Small intestine (tissue), 7 donors: ENCODE results near the gene TSG101. TPM values are rescaled to one million over a fixed set of nuclear protein-coding genes. Genes with fewer than 3 reads are reported as not detected.

Source experiments
- DNase-seq, 2 donors: peaks; one replicate each; pipeline versions ENCODE4 v3.0.0 to v3.0.0-alpha.2; 2013
- FAIRE-seq: peaks from 2 replicates; lab custom pipeline; 2012; peaks lifted over from hg19 to GRCh38; lab: Jason Lieb, UNC
- H3K27ac ChIP-seq, 3 donors: one replicate each; pipeline ENCODE4 v1.5.1; 2013; ENCODE audit warnings: low read length in 2 of 3, mild to moderate bottlenecking in 2 of 3, control low read depth in 1 of 3, inconsistent platforms in 1 of 3, low read depth in 1 of 3, moderate library complexity in 1 of 3
- H3K27me3 ChIP-seq, 3 donors: one replicate each; pipeline ENCODE4 v1.6.1; 2013; ENCODE audit warnings: low read length in 3 of 3, inconsistent platforms in 1 of 3; ENCODE audit not compliant: control insufficient read depth in 3 of 3, insufficient read depth in 3 of 3
- H3K36me3 ChIP-seq, 3 donors: one replicate each; pipeline ENCODE4 v1.6.1; 2013; ENCODE audit warnings: low read length in 3 of 3, inconsistent platforms in 1 of 3, low read depth in 1 of 3, mild to moderate bottlenecking in 1 of 3, moderate library complexity in 1 of 3; ENCODE audit not compliant: control insufficient read depth in 3 of 3, insufficient read depth in 2 of 3
- H3K4me1 ChIP-seq, 3 donors: one replicate each; pipeline ENCODE4 v1.6.1; 2013; ENCODE audit warnings: low read length in 2 of 3, inconsistent platforms in 1 of 3, low read depth in 1 of 3, mild to moderate bottlenecking in 1 of 3, moderate library complexity in 1 of 3; ENCODE audit not compliant: control insufficient read depth in 3 of 3, insufficient read depth in 2 of 3
- H3K4me3 ChIP-seq, 3 donors: one replicate each; pipeline ENCODE4 v1.5.1; 2013; ENCODE audit warnings: low read length in 3 of 3, control low read depth in 1 of 3, inconsistent platforms in 1 of 3, low read depth in 1 of 3, mild to moderate bottlenecking in 1 of 3, moderate library complexity in 1 of 3
- H3K9me3 ChIP-seq, 2 donors: one replicate each; pipeline ENCODE4 v1.6.1; 2013; ENCODE audit warnings: low read depth in 1 of 2, low read length in 1 of 2; ENCODE audit not compliant: control insufficient read depth in 2 of 2, insufficient read depth in 1 of 2
- WGBS, 3 donors: extraction: QIAGEN DNeasy Blood & Tissue Kit; methylation state at CpG; one replicate each; pipeline ENCODE4 v1.1.7; 2013; 5-methylcytosine and 5-hydroxymethylcytosine counted together
- polyA plus RNA-seq, 4 donors: library from polyadenylated mRNA; stranded (reverse) in 3 of 4; unstranded in 1 of 4; fragments of 200-250 nt in 3 of 4; fragments of 120-200 nt in 1 of 4; gene quantifications; one replicate each; pipeline versions ENCODE4 v1.2.1 to v1.2.3, GENCODE V29; 2013
- donor health status: healthy with polysubstance abuse.
- donor health status: control.
- donor health status: control.
- donor health status: Bipolar disorder and iron deficiency.
- donor health status: healthy.

TSG101 gene
- polyA plus RNA-seq, 4 donors, result 52.6 to 80.5 (median 75.6) TPM

DNA sequence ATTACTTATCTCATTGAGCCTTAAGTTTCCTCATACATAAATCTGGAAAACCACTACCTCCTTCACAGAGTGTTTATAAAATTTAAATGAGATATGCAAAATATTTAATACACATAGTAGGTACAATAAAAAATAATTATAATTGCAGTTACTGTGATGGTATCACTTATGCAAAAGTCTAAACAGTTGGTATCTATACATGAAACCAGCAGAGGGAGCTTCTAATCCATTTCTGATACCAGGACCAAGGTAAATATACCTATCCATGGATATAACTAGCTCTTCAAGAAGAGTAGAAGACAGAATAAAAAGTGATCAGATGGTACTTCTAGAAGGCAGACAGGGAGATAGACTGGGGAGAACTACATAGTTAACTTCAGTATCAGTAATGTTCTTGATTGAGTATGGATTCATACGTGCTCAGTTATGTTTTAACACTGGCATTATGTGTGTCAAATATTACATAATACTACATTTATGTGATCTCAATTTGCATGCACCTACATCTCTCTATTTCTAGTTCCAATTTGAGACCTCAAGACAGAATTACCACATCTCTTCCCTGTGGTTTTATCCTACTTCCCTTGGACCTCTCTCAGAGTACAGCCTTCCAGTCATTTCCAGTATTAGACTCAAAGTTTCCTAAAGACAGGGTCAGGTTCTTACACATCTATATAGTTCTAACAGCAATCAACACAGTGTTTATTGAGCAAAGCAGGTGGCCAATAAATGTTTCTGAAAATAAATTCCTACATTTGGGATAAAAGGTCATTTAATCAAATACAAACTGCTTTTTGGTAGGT is 13.7 kb upstream of the TSG101 start:
- peak; percentile 52 to 63 for DNase-seq
- H3K27ac ChIP-seq, result no peak overlapping the region
- peaks cover 6 to 20% (median 7%) of the 10 kb centered on the region in 3 donors for H3K36me3 ChIP-seq
- H3K9me3 ChIP-seq, result no peaks in the 10 kb centered on the region
- WGBS, 3 donors, result 90 to 94% (median 91%) methylated on average over 1 of the region's 1 CpG
- no peak overlapping the region for H3K4me3 ChIP-seq
- FAIRE-seq, result no peak
- no peaks in the 10 kb centered on the region for H3K27me3 ChIP-seq
- H3K4me1 ChIP-seq, result no peaks in the 10 kb centered on the region

DNA sequence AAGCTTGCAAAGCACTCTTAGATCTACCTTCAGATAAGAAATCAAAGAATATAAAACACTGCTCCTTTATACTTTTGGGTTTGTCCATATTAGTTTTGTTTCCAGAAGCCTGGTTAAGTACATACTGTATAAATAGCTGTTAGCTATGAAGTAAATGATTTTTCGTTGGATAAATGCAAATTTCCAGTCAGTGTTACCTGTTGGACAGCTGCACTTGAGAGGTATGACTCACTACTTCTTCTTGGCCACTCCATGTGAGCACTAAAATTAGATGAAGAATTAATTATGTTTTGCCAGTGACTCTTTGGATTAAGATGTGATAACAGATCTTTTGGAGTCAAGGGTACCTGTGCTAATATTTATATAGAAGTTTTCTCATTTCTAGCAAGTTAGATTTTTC is 9.5 kb upstream of the TSG101 start:
- H3K36me3 ChIP-seq, result peaks cover 0 to 16% (median 2%) of the 10 kb centered on the region in 3 donors
- no peak for FAIRE-seq
- no peaks in the 10 kb centered on the region for H3K4me1 ChIP-seq
- no peaks in the 10 kb centered on the region for H3K9me3 ChIP-seq
- 65 to 68% (median 67%) methylated on average over 1 of the region's 1 CpG for WGBS, 3 donors
- DNase-seq, result no peak
- no peak overlapping the region for H3K27ac ChIP-seq
- H3K27me3 ChIP-seq, result no peaks in the 10 kb centered on the region
- no peak overlapping the region for H3K4me3 ChIP-seq

DNA sequence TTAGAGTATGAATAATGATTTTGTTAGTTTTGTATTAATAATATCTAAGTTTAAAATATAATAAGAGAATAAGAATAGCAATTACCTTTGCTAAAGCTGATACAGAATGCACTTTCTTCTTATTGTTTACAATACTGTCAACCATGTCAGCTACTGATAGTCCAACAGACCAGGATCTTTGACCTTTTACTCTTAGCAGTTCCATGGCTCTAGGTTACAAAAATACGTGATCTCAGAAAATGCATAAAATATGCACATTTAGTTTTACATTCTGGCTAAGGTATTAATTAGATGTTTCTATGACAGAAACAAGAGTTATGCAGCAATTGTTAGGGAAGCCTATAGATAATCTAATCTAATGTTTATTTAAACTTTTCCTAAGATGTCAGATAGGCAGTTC is 7.5 kb upstream of the TSG101 start:
- no peaks in the 10 kb centered on the region for H3K9me3 ChIP-seq
- no peak overlapping the region for H3K4me3 ChIP-seq
- H3K4me1 ChIP-seq, result no peaks in the 10 kb centered on the region
- WGBS, 3 donors, result 73 to 85% (median 84%) methylated on average over 1 of the region's 1 CpG
- no peak for DNase-seq
- no peak for FAIRE-seq
- H3K27ac ChIP-seq, result no peak overlapping the region
- H3K27me3 ChIP-seq, result no peaks in the 10 kb centered on the region
- H3K36me3 ChIP-seq, result peaks cover 0 to 16% (median 2%) of the 10 kb centered on the region in 3 donors

DNA sequence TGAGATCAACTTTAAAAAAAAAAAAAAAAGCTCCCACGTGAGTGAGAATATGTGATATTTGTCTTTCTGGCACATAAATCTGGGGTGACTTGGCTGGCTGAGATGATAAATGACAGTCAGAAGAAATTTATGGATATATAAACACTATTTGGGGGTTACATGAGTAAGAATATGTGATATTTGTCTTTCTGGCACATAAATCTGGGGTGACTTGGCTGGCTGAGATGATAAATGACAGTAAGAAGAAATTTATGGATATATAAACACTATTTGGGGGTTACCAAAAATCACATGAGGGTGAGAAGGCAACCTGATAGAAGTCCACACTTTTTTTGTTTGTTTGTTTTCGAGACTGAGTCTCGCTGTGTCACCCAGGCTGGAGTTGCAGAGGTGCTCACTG is 6.6 kb upstream of the TSG101 start:
- H3K36me3 ChIP-seq, result peaks cover 0 to 20% (median 2%) of the 10 kb centered on the region in 3 donors
- DNase-seq, result no peak
- no peaks in the 10 kb centered on the region for H3K27me3 ChIP-seq
- WGBS, 3 donors, result 92 to 95% (median 95%) methylated on average over 3 of the region's 3 CpGs
- no peak overlapping the region for H3K27ac ChIP-seq
- no peak overlapping the region for H3K4me3 ChIP-seq
- no peak for FAIRE-seq
- no peaks in the 10 kb centered on the region for H3K4me1 ChIP-seq
- H3K9me3 ChIP-seq, result no peaks in the 10 kb centered on the region

DNA sequence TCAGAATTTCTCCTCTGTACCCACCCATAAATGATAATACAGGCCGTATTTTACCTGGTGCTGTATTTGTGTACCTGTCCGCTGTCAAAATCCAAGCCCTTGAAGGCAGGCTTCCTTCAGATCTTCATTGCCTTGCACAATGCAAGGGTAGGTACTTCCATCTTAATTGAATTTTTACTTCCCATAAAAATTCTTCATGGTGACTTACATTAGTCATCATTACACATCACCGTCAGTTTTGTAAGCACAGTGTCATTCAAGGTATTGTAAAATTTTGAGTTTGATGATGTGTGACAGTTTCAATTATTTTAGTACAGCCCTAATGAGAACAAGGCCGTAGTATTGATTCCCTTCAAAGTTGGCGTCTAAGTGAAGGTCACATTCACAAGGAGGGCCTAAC is 770 bp upstream of the TSG101 start:
- no peak for FAIRE-seq
- H3K27me3 ChIP-seq, result no peaks in the 10 kb centered on the region
- H3K4me1 ChIP-seq, result peaks cover 4 to 8% (median 6%) of the 10 kb centered on the region in 3 donors
- H3K36me3 ChIP-seq, result peaks cover 0 to 10% (median 0%) of the 10 kb centered on the region in 3 donors
- peak overlapping the region; percentile 78 to 94 (median 91) for H3K4me3 ChIP-seq
- peak in 1 of 2 donors; percentile 34 for DNase-seq
- peak overlapping the region; percentile 96 to 99 (median 98) for H3K27ac ChIP-seq
- WGBS, 3 donors, result 10 to 32% (median 22%) methylated on average over 5 of the region's 5 CpGs
- H3K9me3 ChIP-seq, result no peaks in the 10 kb centered on the region

DNA sequence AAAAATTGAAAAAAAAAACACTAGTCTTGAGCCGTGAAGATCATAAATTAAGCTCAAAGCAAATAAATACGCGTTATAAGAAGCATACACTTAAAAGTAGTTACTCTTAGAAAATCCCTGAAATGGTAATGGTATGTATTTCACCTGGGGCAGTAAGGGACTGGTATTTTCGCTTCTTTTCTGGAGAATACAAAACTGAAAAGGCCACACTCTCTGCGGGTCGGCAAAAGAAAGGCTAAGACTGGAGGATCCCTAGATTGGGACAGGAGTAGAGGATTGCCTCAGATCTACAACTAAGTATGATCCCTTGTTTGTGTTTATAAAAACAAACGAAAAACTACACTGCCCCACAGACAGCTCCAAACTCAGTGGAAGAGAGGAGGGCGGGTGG is 617 bp downstream of the TSG101 start:
- Histone ChIP-seq H3K27ac (peak overlapping the region; percentile 96 to 99 (median 98)), H3K27me3 (no peaks in the 10 kb centered on the region), H3K36me3 (peaks cover 0 to 14% (median 3%) of the 10 kb centered on the region in 3 donors), H3K4me3 (peak overlapping the region; percentile 78 to 94 (median 91)), H3K4me1 (peaks cover 4 to 8% (median 6%) of the 10 kb centered on the region in 3 donors), H3K9me3 (no peaks in the 10 kb centered on the region)
- DNase-seq (no peak), FAIRE-seq (no peak)
- 0 to 1% (median 0%) methylated on average over 8 of the region's 8 CpGs for WGBS, 3 donors

DNA sequence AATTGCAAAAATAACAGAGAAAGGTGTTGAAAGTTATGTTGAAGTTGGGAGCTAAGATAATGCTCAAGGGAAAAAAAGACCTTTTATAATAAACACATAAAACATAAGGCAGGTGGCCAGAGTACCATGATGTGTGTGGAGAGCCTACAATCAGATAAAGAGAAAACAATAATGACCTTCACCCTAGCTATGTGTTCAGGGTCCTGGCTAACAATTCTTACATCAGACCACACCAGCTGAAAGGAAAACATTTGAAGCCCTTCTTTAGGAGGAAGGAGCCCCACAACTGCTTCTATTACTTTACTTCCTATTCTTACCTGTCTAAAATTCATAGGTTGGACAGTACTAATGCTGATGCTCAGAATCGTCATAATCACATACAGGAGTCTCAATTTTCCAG is 2.5 kb downstream of the TSG101 start:
- 44 to 77% (median 54%) methylated on average over 1 of the region's 1 CpG for WGBS, 3 donors
- Histone ChIP-seq H3K4me3 (no peak overlapping the region), H3K36me3 (peaks cover 0 to 16% (median 3%) of the 10 kb centered on the region in 3 donors), H3K9me3 (no peaks in the 10 kb centered on the region), H3K27ac (no peak overlapping the region), H3K4me1 (peaks cover 4 to 8% (median 6%) of the 10 kb centered on the region in 3 donors), H3K27me3 (no peaks in the 10 kb centered on the region)
- FAIRE-seq, result no peak
- peak in 1 of 2 donors; percentile 13 for DNase-seq

DNA sequence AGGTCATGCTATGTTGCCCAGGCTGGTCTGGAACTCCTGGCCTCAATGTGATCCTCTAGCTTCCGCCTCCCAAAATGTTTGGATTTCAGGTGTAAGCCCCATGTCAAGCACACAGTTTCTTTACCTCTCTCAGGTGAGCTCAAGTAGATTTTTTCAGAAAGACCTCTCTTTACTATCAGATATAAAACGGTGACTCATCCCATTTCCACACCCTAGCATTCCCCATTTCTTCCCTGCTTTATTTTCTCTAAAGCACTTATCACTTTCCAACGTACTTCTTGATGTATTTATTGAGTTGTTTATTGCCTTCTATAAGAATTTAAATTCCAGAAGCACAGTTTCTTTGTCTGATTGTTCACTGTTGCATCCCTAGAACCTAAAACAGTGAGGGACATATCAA is 3.7 kb downstream of the TSG101 start:
- H3K4me3 ChIP-seq, result no peak overlapping the region
- DNase-seq (peak in 1 of 2 donors; percentile 14), FAIRE-seq (no peak)
- H3K27ac ChIP-seq, result no peak overlapping the region
- H3K36me3 ChIP-seq, result peaks cover 0 to 14% (median 4%) of the 10 kb centered on the region in 3 donors
- WGBS, 3 donors, result 44 to 73% (median 63%) methylated on average over 3 of the region's 3 CpGs
- H3K4me1 ChIP-seq, result peaks cover 4 to 8% (median 6%) of the 10 kb centered on the region in 3 donors
- no peaks in the 10 kb centered on the region for H3K27me3 ChIP-seq
- no peaks in the 10 kb centered on the region for H3K9me3 ChIP-seq
